HG02970 (cell line): Measurements from ENCODE around the gene ZFR2.
"Not testable (repeated sequence)": the region's sequence is repeated elsewhere in the genome, so short reads cannot be mapped to it uniquely, and the experiment has no call there.

ENCODE experiments used
- ATAC-seq: cut with Tn5 transposase; IDR thresholded peaks from one replicate; pipeline ENCODE4 v1.9.1; 2021; ENCODE audit warnings: mild to moderate bottlenecking, moderate library complexity, moderate number of reproducible peaks; ENCODE audit not compliant: unreplicated experiment, low FRiP score

Gene ZFR2

GRCh38 chr19:3760871-3761361, 107.9 kb downstream of the ZFR2 start:
- no peak for ATAC-seq

GRCh38 chr19:3759482-3760254, 109.2 kb downstream of the ZFR2 start:
- no peak for ATAC-seq

GRCh38 chr19:3758297-3758696, 110.5 kb downstream of the ZFR2 start:
- ATAC-seq = not testable (repeated sequence)

GRCh38 chr19:3757705-3758104, 111.1 kb downstream of the ZFR2 start:
- not testable (repeated sequence) for ATAC-seq
